Measurements from ENCODE around the gene KCNAB1. TPM values are rescaled to one million over a fixed set of nuclear protein-coding genes. Genes with fewer than 3 reads are reported as not detected.

KCNAB1 gene
- total and polyA plus RNA-seq, 10 of the 15 experiments (the other 5 are each of a cell fraction or from before 2014, with no cell fraction given) = 0.11 to 0.69 (median 0.43) TPM; not detected in 6

DNA sequence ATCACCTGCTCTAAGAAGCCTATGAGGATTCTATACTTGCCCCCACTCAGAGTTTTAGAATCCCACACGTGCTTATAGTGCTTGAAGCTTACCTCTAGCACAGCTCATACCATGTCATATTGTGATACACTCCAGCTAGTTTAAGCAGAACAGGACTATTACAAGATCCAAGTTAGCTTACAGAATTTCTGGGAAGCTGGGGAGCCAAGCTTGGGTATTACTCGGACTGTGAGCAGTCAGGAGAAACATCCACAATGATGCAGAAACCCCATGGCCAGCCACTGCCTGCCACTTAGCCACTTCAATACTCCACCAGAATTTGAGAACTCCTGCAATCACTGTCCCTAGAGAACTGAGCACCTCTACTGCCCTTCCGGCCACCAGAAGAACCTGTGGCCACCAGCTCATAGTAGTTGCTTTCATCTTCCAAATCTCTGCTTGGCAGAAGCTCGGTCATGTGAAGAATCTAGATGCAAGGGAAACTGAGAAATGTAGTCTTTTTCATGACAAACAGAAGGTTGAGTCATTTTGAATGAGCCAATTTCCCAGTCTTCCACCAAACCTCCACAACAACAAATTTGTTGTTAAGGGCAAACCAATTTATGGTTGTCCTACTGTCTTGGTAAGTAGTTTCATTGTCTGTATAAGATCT is 462.3 kb downstream of the KCNAB1 start:
- CTCF ChIA-PET = interaction anchor here (0.9 to 1.1 kb wide), 4 partner anchors 25 to 89 kb away, joined by 3 to 4 read pairs (median 3); no protein-coding TSS in a partner anchor
- intact Hi-C loops (cut with micrococcal nuclease; ENCODE audit: unreplicated experiment) = no loop called here
- H3K4me3 ChIP-seq = no peak overlapping the region
- SMC1A ChIA-PET (ENCODE audit: uncharacterized antibody, unreplicated experiment) = interaction anchor here (0.7 to 2.9 kb wide), 7 partner anchors 17 to 254 kb away, joined by 3 to 16 read pairs (median 5); partner anchors contain the start of gene SSR3
- RAD21 ChIA-PET (ENCODE audit: unreplicated experiment) = interaction anchor here (0.7 to 1.5 kb wide), 2 partner anchors 61 to 99 kb away, joined by 3 to 4 read pairs; no protein-coding TSS in a partner anchor
- no peaks in the 10 kb centered on the region; the same call in 1 of the 3 replicates for H3K9me3 ChIP-seq (replicated peaks; ENCODE audit: control insufficient read depth, insufficient read depth, low read length)
- no peaks in the 10 kb centered on the region for H3K36me3 ChIP-seq (ENCODE audit: control insufficient read depth in 2 of 2, insufficient read depth in 2 of 2, low read length in 1 of 2)
- H4K20me1 ChIP-seq (ENCODE audit: control insufficient read depth, insufficient read depth) = no peaks in the 10 kb centered on the region
- no peak overlapping the region for H3K9ac ChIP-seq (ENCODE audit: control insufficient read depth, insufficient read depth, low read length)
- peak overlapping the region; percentile 57 for H3K4me2 ChIP-seq (ENCODE audit: control insufficient read depth, insufficient read depth)
- 20% methylated on average over 4 of the region's 4 CpGs for WGBS (ENCODE audit: insufficient coverage, insufficient replicate concordance, low lambda C conversion rate, missing lambda C conversion rate)
- ATAC-seq (peak; percentile 88), DNase-seq (ENCODE audit: low read depth, low spot score) (peak; percentile 71), FAIRE-seq (peak; percentile 47)
- BruUV-seq (replicated peaks) = no TSS peak
- H2AFZ ChIP-seq (ENCODE audit: control insufficient read depth, low read depth, low read length) = no peak overlapping the region; the same call in 1 of the 2 replicates
- H3K27me3 ChIP-seq (replicated peaks in 1 of 2; ENCODE audit: control insufficient read depth in 2 of 2, insufficient read depth in 2 of 2, low read length in 1 of 2) = no peaks in the 10 kb centered on the region
- H3K27ac ChIP-seq (ENCODE audit: control insufficient read depth, insufficient read depth) = no peak overlapping the region
- H3K4me1 ChIP-seq (ENCODE audit: control insufficient read depth, insufficient read depth, low read length) = peaks cover 32% of the 10 kb centered on the region; the same call in 1 of the 2 replicates
- no peaks in the 10 kb centered on the region for H3K79me2 ChIP-seq (ENCODE audit: control insufficient read depth, insufficient read depth, low read length)
- POLR2A ChIA-PET = interaction anchor here (0.5 to 1.3 kb wide), 2 partner anchors 28 to 233 kb away, joined by 4 to 5 read pairs; partner anchors contain the start of gene SSR3
- in situ Hi-C loops (cut with MboI) = no loop called here
- TF ChIP-seq RUNX3 (IDR thresholded peaks at IDR 0.05; ENCODE audit: low read length) (peak; percentile 70), ZSCAN29 (IDR thresholded peaks at IDR 0.05) (no peak), EED (IDR thresholded peaks at IDR 0.05; ENCODE audit: low read depth) (peak; percentile 55; the same call in 1 of the 2 replicates), TAF1 (IDR thresholded peaks at IDR 0.05; ENCODE audit: borderline replicate concordance, low read depth, low read length) (no peak), NR2F1 (conservative IDR thresholded peaks at IDR 0.05) (0 out of 2 replicates have a peak, but pooled peaks have one; percentile 14), SMAD5 (IDR thresholded peaks at IDR 0.05; ENCODE audit: low read depth) (no peak), JUNB (IDR thresholded peaks at IDR 0.05) (peak; percentile 49), SP1 (IDR thresholded peaks at IDR 0.05; ENCODE audit: low read depth, low read length) (no peak), POU2F2 (IDR thresholded peaks at IDR 0.05; ENCODE audit: borderline replicate concordance, low read depth, low read length) (no peak), TCF12 (IDR thresholded peaks at IDR 0.05; ENCODE audit: low read depth, low read length) (no peak), IKZF1 (conservative IDR thresholded peaks at IDR 0.05) (0 out of 2 replicates have a peak, but pooled peaks have one; percentile 18), IKZF2 (IDR thresholded peaks at IDR 0.05) (peak in 1 of 2 experiments; percentile 52; a peak in 1 of 4 replicates), NFIC (IDR thresholded peaks at IDR 0.05; ENCODE audit: low read depth, low read length) (peak; percentile 26; the same call in 1 of the 2 replicates)
- TF ChIP-seq, protein P1, sequence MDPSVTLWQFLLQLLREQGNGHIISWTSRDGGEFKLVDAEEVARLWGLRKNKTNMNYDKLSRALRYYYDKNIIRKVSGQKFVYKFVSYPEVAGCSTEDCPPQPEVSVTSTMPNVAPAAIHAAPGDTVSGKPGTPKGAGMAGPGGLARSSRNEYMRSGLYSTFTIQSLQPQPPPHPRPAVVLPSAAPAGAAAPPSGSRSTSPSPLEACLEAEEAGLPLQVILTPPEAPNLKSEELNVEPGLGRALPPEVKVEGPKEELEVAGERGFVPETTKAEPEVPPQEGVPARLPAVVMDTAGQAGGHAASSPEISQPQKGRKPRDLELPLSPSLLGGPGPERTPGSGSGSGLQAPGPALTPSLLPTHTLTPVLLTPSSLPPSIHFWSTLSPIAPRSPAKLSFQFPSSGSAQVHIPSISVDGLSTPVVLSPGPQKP (IDR thresholded peaks at IDR 0.05; ENCODE audit: low read depth, low read length) = no peak
- TF ChIP-seq, protein P2, sequence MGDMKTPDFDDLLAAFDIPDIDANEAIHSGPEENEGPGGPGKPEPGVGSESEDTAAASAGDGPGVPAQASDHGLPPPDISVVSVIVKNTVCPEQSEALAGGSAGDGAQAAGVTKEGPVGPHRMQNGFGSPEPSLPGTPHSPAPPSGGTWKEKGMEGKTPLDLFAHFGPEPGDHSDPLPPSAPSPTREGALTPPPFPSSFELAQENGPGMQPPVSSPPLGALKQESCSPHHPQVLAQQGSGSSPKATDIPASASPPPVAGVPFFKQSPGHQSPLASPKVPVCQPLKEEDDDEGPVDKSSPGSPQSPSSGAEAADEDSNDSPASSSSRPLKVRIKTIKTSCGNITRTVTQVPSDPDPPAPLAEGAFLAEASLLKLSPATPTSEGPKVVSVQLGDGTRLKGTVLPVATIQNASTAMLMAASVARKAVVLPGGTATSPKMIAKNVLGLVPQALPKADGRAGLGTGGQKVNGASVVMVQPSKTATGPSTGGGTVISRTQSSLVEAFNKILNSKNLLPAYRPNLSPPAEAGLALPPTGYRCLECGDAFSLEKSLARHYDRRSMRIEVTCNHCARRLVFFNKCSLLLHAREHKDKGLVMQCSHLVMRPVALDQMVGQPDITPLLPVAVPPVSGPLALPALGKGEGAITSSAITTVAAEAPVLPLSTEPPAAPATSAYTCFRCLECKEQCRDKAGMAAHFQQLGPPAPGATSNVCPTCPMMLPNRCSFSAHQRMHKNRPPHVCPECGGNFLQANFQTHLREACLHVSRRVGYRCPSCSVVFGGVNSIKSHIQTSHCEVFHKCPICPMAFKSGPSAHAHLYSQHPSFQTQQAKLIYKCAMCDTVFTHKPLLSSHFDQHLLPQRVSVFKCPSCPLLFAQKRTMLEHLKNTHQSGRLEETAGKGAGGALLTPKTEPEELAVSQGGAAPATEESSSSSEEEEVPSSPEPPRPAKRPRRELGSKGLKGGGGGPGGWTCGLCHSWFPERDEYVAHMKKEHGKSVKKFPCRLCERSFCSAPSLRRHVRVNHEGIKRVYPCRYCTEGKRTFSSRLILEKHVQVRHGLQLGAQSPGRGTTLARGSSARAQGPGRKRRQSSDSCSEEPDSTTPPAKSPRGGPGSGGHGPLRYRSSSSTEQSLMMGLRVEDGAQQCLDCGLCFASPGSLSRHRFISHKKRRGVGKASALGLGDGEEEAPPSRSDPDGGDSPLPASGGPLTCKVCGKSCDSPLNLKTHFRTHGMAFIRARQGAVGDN (IDR thresholded peaks at IDR 0.05) = no peak
- TF ChIP-seq, protein P3, sequence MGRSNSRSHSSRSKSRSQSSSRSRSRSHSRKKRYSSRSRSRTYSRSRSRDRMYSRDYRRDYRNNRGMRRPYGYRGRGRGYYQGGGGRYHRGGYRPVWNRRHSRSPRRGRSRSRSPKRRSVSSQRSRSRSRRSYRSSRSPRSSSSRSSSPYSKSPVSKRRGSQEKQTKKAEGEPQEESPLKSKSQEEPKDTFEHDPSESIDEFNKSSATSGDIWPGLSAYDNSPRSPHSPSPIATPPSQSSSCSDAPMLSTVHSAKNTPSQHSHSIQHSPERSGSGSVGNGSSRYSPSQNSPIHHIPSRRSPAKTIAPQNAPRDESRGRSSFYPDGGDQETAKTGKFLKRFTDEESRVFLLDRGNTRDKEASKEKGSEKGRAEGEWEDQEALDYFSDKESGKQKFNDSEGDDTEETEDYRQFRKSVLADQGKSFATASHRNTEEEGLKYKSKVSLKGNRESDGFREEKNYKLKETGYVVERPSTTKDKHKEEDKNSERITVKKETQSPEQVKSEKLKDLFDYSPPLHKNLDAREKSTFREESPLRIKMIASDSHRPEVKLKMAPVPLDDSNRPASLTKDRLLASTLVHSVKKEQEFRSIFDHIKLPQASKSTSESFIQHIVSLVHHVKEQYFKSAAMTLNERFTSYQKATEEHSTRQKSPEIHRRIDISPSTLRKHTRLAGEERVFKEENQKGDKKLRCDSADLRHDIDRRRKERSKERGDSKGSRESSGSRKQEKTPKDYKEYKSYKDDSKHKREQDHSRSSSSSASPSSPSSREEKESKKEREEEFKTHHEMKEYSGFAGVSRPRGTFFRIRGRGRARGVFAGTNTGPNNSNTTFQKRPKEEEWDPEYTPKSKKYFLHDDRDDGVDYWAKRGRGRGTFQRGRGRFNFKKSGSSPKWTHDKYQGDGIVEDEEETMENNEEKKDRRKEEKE (IDR thresholded peaks at IDR 0.05) = no peak
